Activated CD4-positive, alpha-beta T cell treated with anti-CD3 and anti-CD28 coated beads, Interleukin-2, amount 50 U/mL, for 48 hours (primary cell): ENCODE data around the gene TRAPPC3.
"Not testable (repeated sequence)": the region's sequence is repeated elsewhere in the genome, so short reads cannot be mapped to it uniquely, and the experiment has no call there.

ENCODE experiments used
- DNase-seq, 2 experiments: peaks; one replicate each; pipeline ENCODE4 v3.0.0-alpha.2; 2020

Gene TRAPPC3

DNA sequence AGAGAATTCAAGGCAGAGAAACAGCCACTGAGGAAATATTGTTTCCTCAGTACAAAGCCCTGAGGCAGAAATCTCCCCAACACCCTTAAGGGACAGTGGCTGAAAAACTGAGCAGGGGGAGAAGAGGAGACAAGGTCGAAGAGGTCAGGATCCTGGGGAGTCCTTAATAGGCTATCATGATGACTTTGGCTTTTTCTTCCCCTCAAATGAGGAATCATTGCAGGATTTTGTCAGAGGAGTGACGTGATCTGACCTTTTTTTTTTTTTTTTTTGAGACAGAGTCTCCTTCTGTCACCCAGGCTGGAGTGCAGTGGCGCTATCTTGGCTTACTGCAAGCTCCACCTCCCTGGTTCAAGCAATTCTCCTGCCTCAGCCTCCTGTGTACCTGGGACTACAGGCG is 16.9 kb upstream of the TRAPPC3 start:
- DNase-seq = no peak

DNA sequence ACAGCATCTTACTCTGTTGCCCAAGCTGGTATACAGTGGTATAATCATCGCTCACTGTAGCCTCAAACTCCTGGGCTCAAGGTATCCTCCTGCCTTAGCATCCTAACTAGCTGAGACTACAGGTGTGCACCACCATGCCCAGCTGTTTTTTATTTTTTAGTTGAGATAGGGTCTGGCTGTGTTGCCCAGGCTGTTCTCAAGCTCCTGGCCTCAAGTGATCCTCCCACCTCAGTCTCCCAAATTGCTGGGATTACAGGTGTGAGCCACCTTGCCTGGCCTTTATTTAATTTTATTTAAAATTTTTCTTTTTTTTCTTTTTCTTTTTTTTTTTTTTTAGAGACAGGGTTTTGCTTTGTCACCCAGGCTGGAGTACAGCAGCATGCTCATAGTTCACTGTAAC is 15.9 kb upstream of the TRAPPC3 start:
- DNase-seq = no peak

DNA sequence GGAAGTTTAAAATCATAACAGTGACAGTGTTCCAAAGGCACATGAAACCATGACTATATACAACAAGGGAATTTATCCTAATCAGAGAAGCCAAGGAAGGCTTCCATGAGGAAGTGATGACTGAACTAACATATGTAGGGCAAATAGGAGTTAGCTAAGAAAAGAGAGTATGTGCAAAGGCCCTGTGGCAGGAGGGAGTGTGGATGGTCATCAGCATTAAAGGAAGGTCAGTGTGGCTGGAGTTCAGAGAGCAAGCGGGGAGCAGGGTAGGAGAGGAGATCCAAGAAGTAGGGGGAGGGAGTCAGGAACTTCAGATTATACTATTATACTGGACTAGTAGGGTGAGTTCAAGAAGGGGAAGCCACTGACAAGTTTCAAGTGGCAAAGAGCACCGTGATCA is 15.1 kb upstream of the TRAPPC3 start:
- DNase-seq = no peak

DNA sequence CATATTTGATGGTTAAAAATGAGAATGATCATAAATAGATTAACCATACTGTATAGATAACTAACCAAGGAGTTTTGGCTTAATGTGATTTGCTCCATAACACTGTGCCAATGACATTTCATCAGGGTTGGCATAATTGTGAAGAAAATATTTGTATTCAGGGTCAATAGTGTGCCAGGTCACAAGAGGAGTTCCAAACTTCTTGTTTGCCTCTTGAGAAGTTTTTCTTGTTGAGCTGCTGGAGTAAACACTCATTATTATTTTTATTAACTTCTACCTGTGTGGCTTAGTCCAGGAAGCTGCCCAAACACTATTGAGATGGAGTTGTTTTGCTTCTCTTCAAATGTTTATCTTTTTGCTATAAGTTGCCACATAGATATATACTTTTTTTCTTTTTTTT is 14.1 kb upstream of the TRAPPC3 start:
- no peak for DNase-seq

DNA sequence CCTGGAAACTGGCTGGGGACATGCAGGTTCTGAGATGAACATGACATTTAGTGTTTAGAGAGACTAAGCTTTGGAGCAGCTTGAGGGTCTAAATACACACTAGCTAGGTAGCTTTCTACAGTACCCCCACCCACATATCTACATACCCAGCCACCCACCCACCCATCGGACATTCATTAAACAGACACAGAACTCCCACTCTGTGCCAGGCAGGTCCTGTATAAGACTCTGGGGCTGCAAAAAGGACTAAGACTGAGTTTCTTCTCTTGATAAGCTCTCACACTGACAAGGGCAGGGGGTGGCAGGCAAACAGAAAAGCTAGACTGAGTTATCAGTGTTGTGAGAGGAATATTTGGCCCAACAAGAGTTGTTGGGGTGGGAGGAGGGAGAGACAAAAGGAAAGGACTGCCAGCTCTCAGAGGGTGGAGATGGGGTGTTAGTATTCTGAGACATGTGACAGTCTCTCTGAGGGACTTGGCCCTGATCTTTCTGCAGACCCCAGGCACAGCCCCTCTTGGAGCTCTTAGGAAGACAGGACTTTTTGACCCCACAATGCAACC is 13.5 kb upstream of the TRAPPC3 start:
- no peak for DNase-seq

DNA sequence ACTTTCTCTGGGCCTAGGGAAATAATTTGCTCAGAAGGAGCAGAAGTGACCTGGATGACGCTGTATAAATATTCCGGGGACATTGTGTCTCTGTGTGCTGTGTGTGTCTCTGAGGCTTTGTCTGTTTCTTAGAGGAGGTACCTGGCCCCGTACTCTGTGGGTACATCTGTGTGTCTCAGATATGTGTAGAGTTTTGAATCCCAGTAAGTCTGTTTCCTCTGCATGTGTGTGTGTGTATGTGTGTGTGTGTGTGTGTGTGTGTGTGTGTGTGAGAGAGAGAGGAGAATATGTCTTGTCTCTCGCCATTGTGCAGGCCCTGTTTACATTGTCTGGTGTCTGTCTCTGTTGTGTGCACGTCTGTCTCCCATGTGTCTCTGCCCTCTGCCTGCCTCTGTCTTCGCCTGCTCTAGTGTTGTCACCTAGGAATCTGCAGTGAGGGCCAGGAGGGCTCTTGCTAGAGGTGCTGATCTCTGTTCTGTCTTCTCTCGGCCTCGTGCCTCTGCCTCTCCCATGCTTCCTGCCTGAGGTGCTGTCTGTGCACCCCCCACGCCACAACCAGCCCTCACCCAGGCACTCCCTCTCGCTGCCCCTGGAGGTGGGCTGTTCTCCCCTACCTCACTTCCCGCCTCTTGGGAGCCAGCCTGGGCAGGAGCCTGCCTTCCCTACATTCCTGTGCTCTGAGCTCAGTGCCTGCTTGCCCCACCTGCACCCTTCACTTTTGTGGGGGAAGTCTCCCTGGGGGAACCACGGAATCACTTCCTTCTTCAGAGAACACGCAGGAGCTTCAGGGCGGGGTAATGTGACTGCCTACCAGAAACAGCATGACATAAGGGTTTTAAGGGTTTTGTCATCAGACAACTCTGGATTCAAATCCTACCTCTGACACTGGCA is 12.6 kb upstream of the TRAPPC3 start:
- peak; percentile 35 to 47 for DNase-seq

DNA sequence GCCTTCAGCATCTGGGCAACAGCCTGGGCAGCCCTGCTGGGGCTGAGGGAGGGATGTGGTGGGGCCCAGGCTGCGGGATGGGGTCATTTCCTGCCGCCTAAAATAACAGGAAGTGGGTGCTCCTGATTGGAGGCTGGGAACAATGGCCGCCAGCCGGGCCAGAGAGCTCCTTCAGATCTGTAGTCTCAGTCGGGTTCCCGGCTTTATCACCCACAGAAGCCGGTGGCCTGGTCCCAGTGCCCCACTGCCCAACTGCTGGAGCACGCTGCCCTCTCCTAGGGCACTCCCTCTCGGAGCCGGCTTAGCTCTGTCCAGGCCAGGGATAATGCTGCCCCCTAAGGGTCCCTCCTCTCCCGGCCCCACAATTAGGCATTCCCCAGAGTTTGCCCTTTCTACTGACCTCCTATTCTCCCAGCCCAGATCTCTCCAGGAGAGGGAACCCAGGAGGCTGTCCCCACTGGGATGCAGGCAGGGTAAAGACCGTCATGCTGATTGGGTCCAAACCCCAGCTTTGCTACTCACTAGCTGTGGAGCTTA is 11.7 kb upstream of the TRAPPC3 start:
- peak; percentile 76 to 83 for DNase-seq

DNA sequence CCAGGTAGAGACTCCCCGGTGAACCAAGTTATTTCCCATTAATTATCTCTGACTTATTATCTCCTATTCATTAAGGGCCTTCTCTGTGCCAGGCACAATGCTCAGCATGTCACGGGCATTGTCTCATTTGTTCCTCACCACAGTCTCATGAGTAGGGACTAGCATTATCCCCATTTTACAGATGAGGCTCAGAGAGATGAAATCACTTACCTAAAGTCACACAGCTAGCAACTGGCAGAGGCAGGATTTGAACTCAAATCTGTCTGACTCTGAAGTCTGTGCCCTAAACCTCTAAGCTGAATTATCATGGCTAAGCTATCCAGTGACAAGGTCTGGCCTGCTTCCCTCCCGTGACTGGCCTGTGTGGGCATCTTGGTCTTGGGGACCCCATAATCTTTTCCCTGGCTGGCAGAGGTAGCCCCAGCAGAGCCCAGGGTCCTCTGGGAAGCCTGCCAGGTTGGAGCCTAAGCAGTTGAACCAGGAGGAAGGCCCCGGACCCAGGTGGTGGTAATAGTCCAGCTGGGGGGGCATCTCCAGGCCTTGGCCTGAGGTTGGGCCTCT is 11.2 kb upstream of the TRAPPC3 start:
- no peak for DNase-seq

DNA sequence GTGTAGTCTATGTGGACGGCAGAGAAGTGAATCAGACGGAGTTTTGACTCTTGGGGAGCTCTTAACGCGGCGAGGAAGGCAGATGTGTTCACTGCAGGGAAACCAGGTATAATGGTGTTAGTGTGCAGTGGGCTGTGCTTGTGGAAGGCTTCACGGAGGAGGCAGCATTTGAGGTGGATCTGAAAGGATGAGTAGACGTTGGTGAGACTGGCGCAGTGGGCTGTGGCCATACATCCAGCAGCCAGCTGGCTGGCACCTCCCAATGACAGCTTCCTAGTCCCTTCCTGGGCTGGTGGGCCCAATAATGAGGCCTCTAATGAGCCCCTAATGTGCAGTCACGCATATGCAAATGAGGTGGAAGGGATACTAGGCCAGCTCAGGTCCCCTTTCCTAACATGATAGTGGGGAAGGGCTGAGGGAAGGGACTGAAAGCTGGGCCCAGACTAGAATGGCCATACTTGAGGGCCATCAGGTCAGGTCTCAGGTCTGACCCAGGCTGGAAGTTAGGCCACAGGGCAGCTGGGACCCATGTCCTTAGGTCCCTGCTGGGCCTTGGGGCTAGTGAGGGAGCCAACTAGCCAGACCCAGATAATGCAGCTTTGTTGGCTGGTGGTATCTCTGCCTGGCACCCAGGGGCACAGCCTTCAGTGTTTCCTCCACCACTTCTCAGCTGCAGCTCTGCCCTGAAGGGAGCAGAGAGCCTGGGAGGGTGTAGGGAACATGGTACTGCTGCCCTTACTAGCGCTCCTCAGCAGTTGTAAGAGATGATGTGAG is 10.5 kb upstream of the TRAPPC3 start:
- peak in 1 of 2 experiments; percentile 11 for DNase-seq

DNA sequence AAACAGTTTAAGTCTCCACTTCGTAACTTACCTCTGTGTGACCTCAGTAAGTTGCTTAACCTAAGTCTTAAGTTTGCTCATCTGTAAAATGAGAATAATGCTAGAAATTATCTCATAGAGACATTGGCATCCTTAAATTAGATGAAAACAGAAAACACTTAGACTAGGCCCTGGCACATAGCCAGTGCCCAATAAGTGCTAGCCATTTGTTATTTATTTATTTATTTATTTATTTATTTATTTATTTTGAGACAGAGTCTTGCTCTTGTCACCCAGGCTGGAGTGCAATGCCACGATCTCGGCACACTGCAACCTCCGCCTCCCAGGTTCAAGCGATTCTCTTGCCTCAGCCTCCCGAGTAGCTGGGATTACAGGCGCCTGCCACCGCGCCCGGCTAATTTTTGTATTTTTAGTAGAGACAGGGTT is 9.6 kb upstream of the TRAPPC3 start:
- DNase-seq = not testable (repeated sequence)

DNA sequence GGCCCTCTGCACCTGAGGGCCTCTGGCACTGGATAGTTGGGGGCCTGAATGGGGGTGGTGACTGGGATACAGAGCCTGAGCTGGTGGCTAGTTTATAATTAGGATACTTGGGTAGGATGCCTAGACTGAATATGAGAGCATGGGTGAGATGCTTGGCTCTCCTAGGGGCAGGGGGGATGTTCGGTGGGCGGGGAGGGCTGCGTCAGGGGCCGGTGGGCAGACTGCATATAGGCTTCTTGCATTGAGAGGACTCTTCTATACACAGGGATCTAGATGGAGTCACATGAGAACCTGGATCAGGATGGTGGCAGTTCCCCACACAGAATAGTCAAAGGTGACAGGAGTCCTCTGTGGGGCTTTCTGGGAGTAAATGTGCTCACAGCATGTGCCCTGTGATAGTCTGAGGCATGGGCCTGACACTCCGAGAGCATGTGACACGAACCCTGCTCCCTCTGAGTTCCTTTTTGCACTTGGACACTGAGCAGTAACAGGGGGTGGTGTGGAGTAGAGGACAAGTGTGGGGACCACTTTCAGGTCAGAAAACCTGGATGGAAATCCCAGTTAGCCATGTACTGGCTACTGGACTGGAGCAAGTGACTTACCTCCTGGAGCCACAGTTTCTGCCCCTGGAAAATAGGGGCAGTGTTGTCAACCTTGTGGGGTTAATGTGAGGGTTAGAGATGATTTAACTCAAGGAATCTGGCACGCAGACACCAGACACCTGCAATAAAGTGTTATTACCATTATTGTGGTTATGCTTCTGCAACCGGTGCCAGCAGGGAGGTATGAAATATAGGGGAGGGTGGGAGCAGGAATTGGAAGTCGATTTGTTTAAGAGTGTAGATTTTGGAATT is 8.9 kb upstream of the TRAPPC3 start:
- DNase-seq = no peak

DNA sequence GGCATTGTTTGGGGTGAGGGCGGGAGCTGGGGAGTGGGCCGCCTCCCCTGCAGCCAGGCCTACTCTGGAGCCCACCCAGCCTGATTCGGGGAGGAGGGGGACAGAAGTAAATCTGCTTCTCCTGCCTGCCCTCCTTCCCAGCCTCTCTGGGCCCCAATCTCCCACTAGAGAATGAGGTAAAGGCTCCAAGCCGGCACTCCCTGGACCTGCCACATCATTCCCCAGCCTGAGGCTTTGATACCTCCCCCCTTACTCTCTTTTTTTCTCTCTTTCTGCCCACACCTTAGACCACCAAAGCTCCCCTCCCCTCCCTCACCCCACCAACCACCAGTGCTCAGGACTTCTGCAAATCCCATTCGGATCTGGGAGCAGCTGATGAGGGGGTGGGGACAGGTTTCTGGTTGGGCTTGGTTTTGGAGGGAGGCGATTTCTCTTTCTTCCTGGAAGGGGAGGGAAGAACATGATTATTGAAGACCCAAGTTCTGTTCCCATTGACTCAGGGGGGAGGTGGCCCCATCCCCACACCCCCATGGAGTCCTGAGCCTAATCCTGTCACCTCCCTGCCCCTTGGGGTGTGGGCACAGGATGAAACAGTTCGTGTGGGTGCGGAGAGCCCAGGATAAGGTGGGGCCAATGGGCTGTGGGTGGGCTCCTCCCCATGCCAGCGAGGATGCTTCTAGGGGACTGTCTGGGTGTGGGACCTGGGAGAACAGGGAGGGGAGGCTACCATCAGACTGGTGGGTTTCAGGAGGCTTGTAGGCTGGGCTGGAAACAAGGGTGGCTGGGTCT is 8.0 kb upstream of the TRAPPC3 start:
- DNase-seq = peak; percentile 14 to 29

DNA sequence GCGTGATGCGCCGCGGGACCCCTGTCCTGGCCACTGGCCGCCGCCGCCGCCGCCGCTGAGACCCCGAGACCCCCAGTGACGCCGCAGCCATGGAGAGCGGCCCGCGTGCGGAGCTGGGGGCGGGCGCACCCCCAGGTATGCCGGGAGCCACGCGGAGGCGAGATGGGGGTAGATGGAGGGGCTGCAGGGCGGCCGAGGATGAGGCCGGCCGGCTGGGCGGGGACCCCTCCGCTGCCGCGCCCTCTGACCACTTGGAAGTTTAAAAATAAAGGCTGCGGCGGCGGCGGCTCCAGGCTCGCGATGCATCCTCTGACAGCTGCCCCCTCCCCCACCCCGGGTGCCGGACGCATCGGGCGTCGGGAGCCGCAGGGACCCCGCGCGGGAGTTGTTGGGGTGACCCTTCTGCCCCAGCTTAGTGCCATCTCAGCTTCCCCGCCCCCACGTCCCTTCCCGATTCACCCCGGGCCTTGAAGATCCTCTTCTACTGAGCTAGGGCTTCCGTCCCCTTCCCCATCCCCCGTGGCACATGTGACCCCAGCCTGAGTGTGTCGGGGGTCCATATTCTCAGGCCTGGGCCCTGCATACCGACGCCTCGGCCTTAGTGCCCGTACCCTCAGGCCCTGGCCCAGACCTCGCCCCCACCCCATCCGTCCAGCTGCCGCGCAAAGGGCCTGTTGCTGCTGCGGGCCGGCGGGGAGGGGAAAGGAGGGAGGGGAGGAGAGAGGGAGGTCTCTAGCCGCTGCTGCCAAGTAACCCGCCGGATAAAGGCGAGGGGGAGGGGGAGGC is 7.2 kb upstream of the TRAPPC3 start:
- DNase-seq = peak; percentile 71 to 78

DNA sequence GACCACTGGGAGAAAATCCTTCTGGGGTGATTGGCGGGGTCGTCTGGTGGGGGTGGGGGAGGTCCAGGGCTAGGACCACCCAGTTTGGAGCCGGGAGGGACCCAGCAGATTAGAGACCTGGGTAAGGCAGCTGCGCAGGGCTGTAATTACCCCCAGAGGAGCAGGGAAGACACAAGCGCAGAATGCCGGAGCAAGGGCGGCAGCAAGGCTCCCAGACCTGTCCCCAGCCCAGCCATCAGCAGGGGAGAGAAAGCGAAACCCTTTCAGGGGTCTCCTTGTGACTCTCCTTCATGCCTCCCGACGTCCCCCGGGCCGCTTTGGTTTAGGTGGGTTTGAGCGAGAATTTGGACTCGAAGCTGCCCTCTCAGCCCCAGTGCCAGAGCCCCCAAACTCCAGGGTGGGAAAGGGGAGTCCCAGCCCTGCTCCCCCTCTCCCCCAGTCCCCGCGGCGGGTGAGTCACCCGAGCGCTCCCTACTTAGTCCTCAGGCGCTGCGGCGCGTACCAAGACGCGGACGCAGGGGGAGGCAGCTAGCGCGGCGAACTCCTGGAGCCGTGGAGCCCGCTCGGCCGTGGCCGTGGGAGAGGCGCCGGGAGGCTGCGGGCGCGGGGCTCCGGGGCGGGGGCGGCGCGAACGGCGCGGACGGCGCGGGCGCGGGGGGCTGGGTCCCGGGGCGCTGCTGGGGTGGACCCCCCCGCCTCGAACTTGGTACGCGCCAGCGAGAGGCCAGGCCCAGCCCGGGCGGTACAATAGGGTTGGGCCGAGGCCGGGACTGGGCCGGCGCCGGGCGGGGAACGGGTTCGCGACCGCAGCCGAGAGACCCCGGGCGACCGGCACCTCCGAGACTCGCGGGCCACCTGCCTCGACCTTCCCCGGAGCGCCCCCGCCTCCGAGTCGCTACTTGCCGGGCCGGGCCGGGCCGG is 6.4 kb upstream of the TRAPPC3 start, which contains the start of gene MAP7D1:
Gene MAP7D1 (plus strand): TSS at position 753 of the 921 bp plus-strand sequence. CDS start 258 bp downstream, outside the sequence.
- peak; percentile 85 to 87 for DNase-seq

DNA sequence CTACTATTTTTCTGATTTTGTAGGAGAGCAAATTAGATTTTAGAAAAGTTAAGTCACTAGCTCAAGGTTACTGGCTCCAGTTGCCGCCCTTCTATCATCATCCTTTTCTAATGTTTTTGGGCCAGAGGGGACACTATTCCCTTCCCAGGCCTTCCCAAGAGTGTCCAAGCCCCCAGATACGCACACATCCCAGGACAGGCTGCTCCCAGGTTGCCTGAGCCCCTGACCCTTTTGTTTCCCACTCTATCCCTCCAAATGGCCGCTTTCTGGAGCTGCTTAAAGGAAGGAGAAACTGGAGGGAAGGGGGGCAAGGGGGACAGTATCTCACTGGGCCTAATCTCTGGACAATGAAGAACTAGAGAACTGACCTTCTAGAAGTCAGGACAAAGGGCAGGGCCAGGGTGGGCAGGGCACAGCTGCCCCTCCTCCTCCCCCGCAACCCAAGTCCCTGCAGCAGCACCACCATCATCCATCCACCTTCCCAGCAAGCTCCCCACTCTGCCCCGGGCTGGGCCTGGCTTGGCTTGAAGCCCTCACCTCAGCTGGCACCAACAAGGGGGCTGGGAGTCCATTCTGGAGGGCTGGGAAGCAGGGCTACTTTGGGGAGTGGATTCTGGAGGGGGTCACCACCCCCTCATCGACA is 5.6 kb upstream of the TRAPPC3 start:
- no peak for DNase-seq

DNA sequence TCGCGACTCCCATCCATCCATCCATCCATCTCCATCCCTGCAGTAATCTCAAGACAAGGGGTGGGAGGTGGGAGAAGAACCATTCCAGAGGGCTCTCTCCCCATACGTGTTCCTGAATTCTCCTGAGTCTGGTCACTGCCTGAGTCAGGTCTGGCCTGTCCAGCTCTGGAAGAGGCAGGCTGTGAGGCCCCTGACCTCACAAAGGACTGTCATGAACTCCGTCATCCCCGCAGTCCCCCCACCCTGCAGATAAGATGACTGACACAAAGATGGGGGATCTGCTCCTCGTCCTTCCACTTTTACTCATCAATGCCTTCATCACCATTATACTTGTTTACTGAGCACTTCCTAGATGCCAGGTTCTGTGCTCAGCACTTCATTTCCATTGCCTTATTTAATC is 5.0 kb upstream of the TRAPPC3 start:
- DNase-seq = no peak

DNA sequence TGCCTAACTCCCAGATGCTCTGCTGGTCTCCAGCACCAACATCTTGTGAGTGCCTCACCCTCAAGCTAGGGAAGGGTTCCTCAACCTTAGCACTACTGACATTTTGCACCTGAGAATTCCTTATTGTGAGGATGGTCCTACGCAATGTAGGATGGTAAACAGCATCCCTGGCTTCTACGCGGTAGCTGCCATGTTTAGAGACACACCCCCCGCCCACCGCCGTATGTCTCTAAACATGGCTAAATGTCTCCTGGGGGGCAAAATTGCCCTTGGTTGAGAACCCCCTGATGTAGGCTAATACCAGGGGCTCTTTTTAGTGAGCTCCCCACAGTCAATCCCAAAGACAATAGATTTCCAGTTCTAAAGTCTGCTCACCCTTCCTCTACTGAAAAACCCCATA is 4.2 kb upstream of the TRAPPC3 start:
- DNase-seq = no peak

DNA sequence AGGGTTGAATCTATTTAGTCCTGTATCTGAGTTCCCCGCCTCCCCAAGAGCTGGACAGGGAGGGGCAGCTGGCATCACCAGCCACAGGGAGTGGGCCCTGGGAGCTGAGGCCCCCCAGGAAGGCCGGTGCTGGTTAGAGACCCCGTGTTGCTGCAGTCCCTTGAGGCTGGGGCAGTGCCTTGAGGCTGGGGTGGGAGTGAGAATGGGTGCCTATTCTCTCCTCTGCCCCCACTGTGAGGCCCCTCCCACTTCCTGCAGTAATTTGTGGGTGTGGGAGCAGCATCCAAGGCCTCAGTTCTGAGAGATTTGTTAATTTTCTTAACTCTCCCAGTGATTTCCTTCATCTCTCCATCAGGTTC is 2.5 kb upstream of the TRAPPC3 start:
- DNase-seq = peak; percentile 58 to 65
